CD14-positive monocyte (primary cell): ENCODE data around the gene CYB561D2. TPM values are rescaled to one million over a fixed set of nuclear protein-coding genes. Genes with fewer than 3 reads are reported as not detected.

Experiments used
- DNase-seq, 3 donors: peaks; one replicate each; pipeline ENCODE4 v3.0.0-alpha.2; 2011 to 2022
- H2AFZ ChIP-seq: 2 replicates; pipeline ENCODE4 v1.6.0; 2012; ENCODE audit warnings: mild to moderate bottlenecking, low read depth, low read length, inconsistent platforms; ENCODE audit not compliant: insufficient read depth, poor library complexity, severe bottlenecking
- H3K27ac ChIP-seq, 2 donors: 1 replicate in 1 of 2; 2 replicates in 1 of 2; pipeline ENCODE4 v1.5.1; 2012 to 2013; ENCODE audit warnings: low read length in 2 of 2, control low read depth in 1 of 2, inconsistent platforms in 1 of 2, low read depth in 1 of 2, mild to moderate bottlenecking in 1 of 2
- H3K27me3 ChIP-seq, 2 donors: one replicate each; pipeline versions ENCODE4 v1.6.0 to v1.6.1; 2011 to 2013; ENCODE audit warnings: low read length in 2 of 2; ENCODE audit not compliant: control insufficient read depth in 2 of 2, insufficient read depth in 2 of 2
- H3K36me3 ChIP-seq, 2 donors: replicated peaks in 1 of 2; 1 replicate in 1 of 2; 2 replicates in 1 of 2; pipeline versions ENCODE4 v1.5.1 to v1.6.1; 2012 to 2013; ENCODE audit warnings: low read length in 2 of 2, control low read depth in 1 of 2, inconsistent platforms in 1 of 2, mild to moderate bottlenecking in 1 of 2; ENCODE audit not compliant: insufficient read depth in 2 of 2, control insufficient read depth in 1 of 2
- H3K4me1 ChIP-seq, 2 donors: 1 replicate in 1 of 2; 2 replicates in 1 of 2; pipeline versions ENCODE4 v1.5.1 to v1.6.1; 2012 to 2013; ENCODE audit warnings: low read length in 2 of 2, control low read depth in 1 of 2, inconsistent platforms in 1 of 2, mild to moderate bottlenecking in 1 of 2, moderate library complexity in 1 of 2; ENCODE audit not compliant: insufficient read depth in 2 of 2, control insufficient read depth in 1 of 2
- H3K4me2 ChIP-seq: replicated peaks from 2 replicates; pipeline ENCODE3; 2012; ENCODE audit warnings: low read length, moderate library complexity, mild to moderate bottlenecking; ENCODE audit not compliant: poor library complexity, severe bottlenecking; ENCODE audit errors: extremely low read depth
- H3K4me3 ChIP-seq, 3 experiments: fragments of 200-600 bp in 1 of 3; sonication (generic) in 1 of 3; replicated peaks in 1 of 3; 1 replicate in 2 of 3; 2 replicates in 1 of 3; pipeline ENCODE4 v1.5.1; 2011 to 2013; ENCODE audit warnings: low read length in 3 of 3, mild to moderate bottlenecking in 3 of 3, control low read depth in 2 of 3, low read depth in 2 of 3, inconsistent platforms in 1 of 3, moderate library complexity in 1 of 3
- H3K79me2 ChIP-seq: 2 replicates; pipeline ENCODE4 v1.6.0; 2012; ENCODE audit warnings: mild to moderate bottlenecking, control low read depth, inconsistent platforms, low read length, moderate library complexity; ENCODE audit not compliant: insufficient read depth
- H3K9ac ChIP-seq: 2 replicates; pipeline ENCODE4 v1.6.0; 2017; ENCODE audit warnings: low read length, mild to moderate bottlenecking; ENCODE audit not compliant: insufficient read depth, poor library complexity, severe bottlenecking
- H3K9me3 ChIP-seq, 2 donors: replicated peaks in 1 of 2; 1 replicate in 1 of 2; 2 replicates in 1 of 2; pipeline versions ENCODE4 v1.5.1 to v1.6.1; 2012 to 2013; ENCODE audit warnings: low read length in 2 of 2, control low read depth in 1 of 2; ENCODE audit not compliant: control insufficient read depth in 1 of 2, insufficient read depth in 1 of 2
- H4K20me1 ChIP-seq: 2 replicates; pipeline ENCODE4 v1.6.0; 2012; ENCODE audit warnings: mild to moderate bottlenecking, low read length, control low read depth, moderate library complexity; ENCODE audit not compliant: insufficient read depth
- H3K27ac Mint-ChIP-seq, 7 donors: one replicate each; pipeline ENCODE4 v1.8.0; 2020; ENCODE audit warnings: mild to moderate bottlenecking in 7 of 7, mixed read lengths in 7 of 7, moderate library complexity in 6 of 7, inconsistent platforms in 2 of 7
- H3K27me3 Mint-ChIP-seq, 3 donors: one replicate each; pipeline ENCODE4 v1.8.0; 2021 to 2022; ENCODE audit warnings: low read depth in 3 of 3, mild to moderate bottlenecking in 3 of 3, mixed read lengths in 3 of 3, moderate library complexity in 3 of 3, inconsistent platforms in 1 of 3
- H3K36me3 Mint-ChIP-seq, 2 donors: one replicate each; pipeline ENCODE4 v1.8.0; 2020; ENCODE audit warnings: mixed read lengths in 2 of 2, inconsistent platforms in 1 of 2, mild to moderate bottlenecking in 1 of 2
- H3K4me1 Mint-ChIP-seq: one replicate; pipeline ENCODE4 v1.8.0; 2020; ENCODE audit warnings: mild to moderate bottlenecking, mixed read lengths
- H3K4me3 Mint-ChIP-seq, 2 donors: one replicate each; pipeline ENCODE4 v1.8.0; 2020; ENCODE audit warnings: mild to moderate bottlenecking in 2 of 2, mixed read lengths in 2 of 2, moderate library complexity in 1 of 2
- H3K9me3 Mint-ChIP-seq, 7 donors: one replicate each; pipeline ENCODE4 v1.8.0; 2020 to 2022; ENCODE audit warnings: mixed read lengths in 7 of 7, mild to moderate bottlenecking in 6 of 7, moderate library complexity in 6 of 7, inconsistent platforms in 2 of 7
- CTCF ChIP-seq: fragments of 200-600 bp; IDR thresholded peaks from one replicate; pipeline ENCODE4 v1.8.0; 2022; ENCODE audit warnings: antibody characterized with exemption, mild to moderate bottlenecking
- WGBS: methylation state at CpG from one replicate; pipeline ENCODE4 v1.1.5; 2013; ENCODE audit warnings: missing lambda C conversion rate; ENCODE audit not compliant: insufficient coverage; 5-methylcytosine and 5-hydroxymethylcytosine counted together
- intact Hi-C, 2 donors: fragments of 100-400 bp; cut with micrococcal nuclease; formaldehyde crosslinking; loops; one replicate each; pipeline versions ENCODE4 v1.15.0 to v1.15.1; 2023
- polyA plus RNA-seq, 3 donors: library from polyadenylated mRNA; depleted of rRNA in 1 of 3; unstranded in 2 of 3; stranded (reverse) in 1 of 3; fragments of 300-500 nt in 2 of 3; fragments of >200 nt in 1 of 3; fragmentation: Illumina TruSeq in 2 of 3; gene quantifications; 1 replicate in 2 of 3; 2 replicates in 1 of 3; pipeline ENCODE4 v1.2.3, GENCODE V29; 2012 to 2021

Gene CYB561D2
- polyA plus RNA-seq, 3 donors, result 78.9 to 94.0 (median 82.5) TPM

- no peak for DNase-seq
- Mint-ChIP-seq H3K27ac (peak overlapping the region in 5 of 7 donors; percentile 91 to 96 (median 94)), H3K27me3 (no peaks in the 10 kb centered on the region), H3K4me1 (peaks cover 69% of the 10 kb centered on the region), H3K9me3 (no peaks in the 10 kb centered on the region), H3K36me3 (peaks cover 7 to 9% of the 10 kb centered on the region in 2 donors), H3K4me3 (peak overlapping the region; percentile 79 to 88)
- H3K9ac ChIP-seq, result peak overlapping the region; percentile 94
- H3K4me1 ChIP-seq, result peaks cover 59 to 92% of the 10 kb centered on the region in 2 donors
- TF ChIP-seq CTCF, result no peak
- H3K9me3 ChIP-seq, result no peaks in the 10 kb centered on the region
- H3K27ac ChIP-seq, result peak overlapping the region; percentile 91 to 98
- peaks cover 13% of the 10 kb centered on the region for H4K20me1 ChIP-seq
- 95% methylated on average over 5 of the region's 9 CpGs for WGBS
- peak overlapping the region; percentile 95 for H3K4me2 ChIP-seq
- no peaks in the 10 kb centered on the region for H3K27me3 ChIP-seq
- H2AFZ ChIP-seq, result peak overlapping the region; percentile 77
- H3K4me3 ChIP-seq, result peak overlapping the region; percentile 50 to 94 (median 83)
- H3K79me2 ChIP-seq, result peaks cover 61% of the 10 kb centered on the region
- peaks cover 0 to 2% of the 10 kb centered on the region in 2 donors for H3K36me3 ChIP-seq
- intact Hi-C loops, result no loop called here
These were observed 9.1 kb upstream of the CYB561D2 start for GRCh38 chr3:50341537-50341936.

GRCh38 chr3:50341996-50342650, 8.5 kb upstream of the CYB561D2 start:
- H3K4me3 Mint-ChIP-seq, result peak overlapping the region in 1 of 2 donors; percentile 88
- Histone ChIP-seq H3K4me3 (peak overlapping the region in 2 of 3 experiments; percentile 83 to 94), H3K79me2 (peaks cover 55% of the 10 kb centered on the region), H3K4me2 (peak overlapping the region; percentile 95), H3K9ac (peak overlapping the region; percentile 94), H2AFZ (no peak overlapping the region), H3K9me3 (no peaks in the 10 kb centered on the region), H3K27ac (peak overlapping the region; percentile 91 to 98), H4K20me1 (peaks cover 7% of the 10 kb centered on the region), H3K36me3 (no peaks in the 10 kb centered on the region), H3K4me1 (peaks cover 58 to 91% of the 10 kb centered on the region in 2 donors), H3K27me3 (no peaks in the 10 kb centered on the region)
- intact Hi-C loops, result no loop called here
- H3K9me3 Mint-ChIP-seq, result no peaks in the 10 kb centered on the region
- peaks cover 5 to 7% of the 10 kb centered on the region in 2 donors for H3K36me3 Mint-ChIP-seq
- peaks cover 69% of the 10 kb centered on the region for H3K4me1 Mint-ChIP-seq
- peak overlapping the region in 2 of 7 donors; percentile 25 to 75 for H3K27ac Mint-ChIP-seq
- TF ChIP-seq CTCF, result no peak
- DNase-seq, result no peak
- 73% methylated on average over 13 of the region's 13 CpGs for WGBS
- no peaks in the 10 kb centered on the region for H3K27me3 Mint-ChIP-seq
